ENCODE results near the gene FBP1.
"Not testable (repeated sequence)": the region's sequence is repeated elsewhere in the genome, so short reads cannot be mapped to it uniquely, and the experiment has no call there.

Gene FBP1

DNA sequence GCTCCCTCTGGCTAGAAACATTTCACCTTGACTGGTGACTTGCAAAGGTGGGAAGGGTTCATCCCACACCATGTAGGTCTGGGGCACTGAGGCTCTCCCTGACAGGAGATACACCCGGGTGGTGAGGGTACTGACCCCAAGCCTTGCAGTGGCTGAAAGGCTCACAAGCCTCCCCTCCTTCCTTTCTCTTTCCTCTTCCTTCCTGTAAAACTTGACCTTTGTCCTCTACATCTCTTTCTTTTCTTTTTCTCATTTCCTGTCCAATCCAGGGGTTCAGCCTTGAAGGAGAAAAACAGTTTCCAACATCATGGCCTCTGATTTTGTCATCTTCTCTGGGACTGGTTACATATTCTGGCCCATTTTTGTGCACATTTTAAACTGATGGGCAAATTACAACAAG lies 62.3 kb downstream of the FBP1 start:
- DNase-seq (ENCODE audit: low spot score), result no peak

DNA sequence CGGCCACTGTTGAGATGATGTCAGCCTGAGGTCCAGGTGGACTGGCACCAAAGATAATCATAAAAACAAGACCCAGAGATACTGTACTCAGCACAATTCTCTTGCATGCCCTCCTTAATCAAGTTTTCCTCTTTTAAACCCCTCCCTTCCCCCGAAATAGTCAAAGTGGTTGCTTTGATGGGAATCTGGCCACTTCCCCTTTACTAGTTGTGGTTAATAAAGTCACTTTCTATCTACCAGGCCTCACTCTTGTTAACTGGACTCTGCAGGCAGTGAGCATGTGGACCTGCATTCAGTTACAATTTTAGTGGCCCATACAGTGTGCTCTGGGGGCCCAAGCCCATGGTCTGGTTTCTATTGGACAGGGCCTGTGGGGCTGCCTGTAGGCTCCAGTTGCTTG lies 63.2 kb downstream of the FBP1 start:
- DNase-seq (ENCODE audit: low spot score), result no peak

DNA sequence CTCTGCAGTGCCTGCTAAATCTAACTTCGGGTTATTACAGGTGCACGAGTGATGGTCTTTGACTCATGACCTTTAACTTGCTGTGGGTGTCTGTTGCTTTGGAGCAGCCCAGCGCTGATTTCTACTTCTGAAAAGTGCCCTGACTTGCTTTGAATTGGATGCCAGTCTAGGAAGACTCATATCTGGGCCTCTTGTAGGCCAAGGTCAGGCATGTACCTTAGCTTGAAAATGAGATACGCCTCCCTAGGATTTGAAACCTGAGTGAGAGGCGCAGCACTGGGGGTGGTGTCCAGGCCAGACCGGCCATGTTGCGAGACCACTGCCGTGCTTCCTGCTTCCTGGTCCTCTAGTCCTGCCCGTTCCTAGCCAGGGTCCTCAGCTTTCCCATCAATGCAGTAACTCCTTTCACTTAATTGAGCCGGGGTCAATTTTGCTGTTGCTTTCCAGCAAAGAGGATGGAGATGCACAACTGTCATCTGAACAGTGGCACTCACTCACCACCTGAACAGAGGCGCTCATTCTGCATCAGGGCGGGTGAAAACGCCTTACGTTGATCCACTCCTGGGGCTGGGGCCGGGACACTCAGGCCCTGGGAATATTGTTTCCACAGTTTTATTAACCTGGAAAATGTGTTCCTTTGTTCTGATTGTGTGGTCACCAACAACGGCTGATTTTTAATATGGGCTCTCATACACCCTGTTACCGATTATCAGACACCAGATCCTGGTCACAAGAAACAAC lies 70.2 kb downstream of the FBP1 start:
- DNase-seq (ENCODE audit: low spot score), result no peak

DNA sequence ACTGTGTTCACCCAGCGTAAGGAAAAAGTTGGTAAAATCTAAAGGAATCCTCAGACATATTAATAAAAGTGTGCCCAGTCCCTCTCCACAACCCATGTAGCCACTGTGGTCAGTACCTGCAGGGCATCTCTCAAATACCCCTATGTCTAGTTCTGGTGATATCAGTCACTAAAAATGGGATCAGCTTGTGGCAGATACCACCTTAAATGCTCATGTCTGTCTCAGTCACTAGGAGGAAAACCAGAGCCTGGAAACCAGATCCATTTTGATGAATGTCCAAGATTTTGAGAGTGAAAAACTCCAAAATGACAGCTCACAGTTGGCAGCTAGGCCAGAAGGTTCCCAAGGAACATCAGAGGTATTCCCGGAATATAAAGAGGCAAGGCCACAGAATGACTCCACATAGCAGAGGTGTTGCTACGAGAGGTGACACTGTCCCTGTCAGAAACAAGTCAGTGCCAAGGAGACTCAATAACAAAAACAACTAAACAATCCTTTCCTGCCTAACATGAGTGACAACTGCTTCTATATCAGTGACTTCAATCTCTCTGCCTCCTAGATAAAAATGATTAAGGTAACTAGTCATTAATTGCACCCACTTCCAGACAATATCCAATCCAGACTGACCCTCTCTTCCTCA lies 70.9 kb downstream of the FBP1 start:
- DNase-seq (ENCODE audit: low spot score), result no peak

DNA sequence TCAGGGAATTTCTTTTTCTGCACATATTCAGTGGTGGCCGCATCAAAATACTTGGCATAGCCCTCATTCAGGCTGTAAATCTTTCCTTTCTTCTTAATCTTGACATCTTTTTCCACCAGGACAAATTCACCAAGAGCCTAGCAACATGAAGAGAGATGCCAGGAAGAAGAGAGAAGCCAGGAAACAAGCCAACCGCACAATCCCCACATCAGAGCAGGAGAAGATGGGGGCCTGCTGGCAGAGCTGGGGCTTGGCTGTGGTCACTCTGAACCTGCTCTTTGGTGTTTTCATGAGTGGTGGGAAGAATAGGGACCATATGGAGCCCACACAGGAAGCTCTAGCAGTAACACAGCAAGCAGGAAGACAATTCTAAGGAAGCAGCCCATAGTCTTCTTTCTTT lies 72.0 kb downstream of the FBP1 start:
- DNase-seq (ENCODE audit: low spot score), result no peak

DNA sequence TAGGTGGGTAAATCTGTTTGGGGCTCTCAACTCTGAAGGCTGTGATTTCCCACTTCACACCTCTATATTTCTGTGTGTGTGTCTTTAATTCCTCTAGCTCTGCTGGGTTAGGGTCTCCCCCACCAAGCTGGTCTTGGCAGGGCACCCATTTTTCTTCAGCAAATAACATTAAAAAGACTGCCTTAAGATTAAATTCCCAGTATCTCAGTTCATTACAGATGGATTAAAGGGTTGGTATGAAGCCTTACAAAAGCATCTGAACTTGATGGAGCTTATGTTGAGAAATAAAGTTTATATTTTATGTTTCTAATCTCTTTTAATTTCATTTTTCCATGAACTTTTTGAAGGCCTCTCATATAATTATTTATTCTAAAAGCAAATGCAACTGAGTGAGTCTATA lies 72.8 kb downstream of the FBP1 start:
- DNase-seq (ENCODE audit: low spot score), result no peak

DNA sequence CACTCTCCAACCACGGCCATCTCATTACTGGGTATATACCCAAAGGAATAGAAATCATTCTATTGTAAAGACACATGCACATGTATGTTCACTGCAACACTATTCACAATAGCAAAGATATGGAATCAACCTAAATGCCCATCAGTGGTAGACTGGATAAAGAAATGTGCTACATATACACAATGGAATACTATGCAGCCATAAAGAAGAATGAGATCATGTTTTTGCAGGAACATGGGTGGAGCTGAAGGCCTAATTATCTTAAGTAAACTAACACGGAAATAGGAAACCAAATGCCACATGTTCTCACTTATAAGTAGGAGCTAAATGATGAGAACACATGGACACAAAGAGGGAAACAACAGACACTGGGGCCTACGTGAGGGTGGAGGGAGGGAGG lies 75.0 kb downstream of the FBP1 start:
- DNase-seq (ENCODE audit: low spot score), result not testable (repeated sequence)

DNA sequence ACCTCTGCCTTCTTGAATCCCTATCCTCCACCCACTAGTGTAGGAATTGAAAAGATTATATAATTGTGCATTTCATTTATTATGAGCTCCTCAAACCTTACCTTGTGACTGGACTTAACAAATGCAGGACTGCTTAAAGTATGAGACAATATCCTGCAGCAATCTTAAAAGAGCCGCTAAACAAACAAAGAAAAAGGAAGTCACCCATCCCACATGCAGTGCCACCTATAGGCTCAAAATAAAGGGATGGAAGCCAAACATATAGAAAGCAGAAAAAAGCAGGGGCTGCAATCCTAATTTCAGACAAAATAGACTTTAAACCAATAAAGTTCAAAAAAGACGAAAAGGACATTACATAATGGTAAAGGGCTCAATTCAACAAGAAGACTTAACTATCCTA lies 75.8 kb downstream of the FBP1 start:
- no peak for DNase-seq (ENCODE audit: low spot score)

DNA sequence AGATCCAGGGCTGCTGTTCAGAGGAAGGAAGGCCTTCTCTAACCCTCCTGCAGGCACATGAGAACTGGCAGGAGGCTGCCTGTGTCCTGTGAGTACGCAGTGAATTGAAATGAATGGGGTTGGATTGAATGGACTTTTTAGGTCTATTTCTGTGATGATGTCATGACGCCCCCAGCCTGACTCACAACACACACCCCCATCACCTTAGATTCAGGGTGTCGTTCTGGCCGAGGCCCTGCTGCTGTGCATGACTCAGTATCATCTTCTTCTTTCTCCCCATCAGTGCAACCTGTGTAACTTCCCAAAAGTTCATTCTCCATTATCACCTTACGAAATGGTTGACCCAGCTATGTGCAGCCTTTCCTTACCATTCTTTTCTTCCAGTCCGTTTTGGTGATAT lies 79.1 kb downstream of the FBP1 start:
- no peak for DNase-seq (ENCODE audit: low spot score)

DNA sequence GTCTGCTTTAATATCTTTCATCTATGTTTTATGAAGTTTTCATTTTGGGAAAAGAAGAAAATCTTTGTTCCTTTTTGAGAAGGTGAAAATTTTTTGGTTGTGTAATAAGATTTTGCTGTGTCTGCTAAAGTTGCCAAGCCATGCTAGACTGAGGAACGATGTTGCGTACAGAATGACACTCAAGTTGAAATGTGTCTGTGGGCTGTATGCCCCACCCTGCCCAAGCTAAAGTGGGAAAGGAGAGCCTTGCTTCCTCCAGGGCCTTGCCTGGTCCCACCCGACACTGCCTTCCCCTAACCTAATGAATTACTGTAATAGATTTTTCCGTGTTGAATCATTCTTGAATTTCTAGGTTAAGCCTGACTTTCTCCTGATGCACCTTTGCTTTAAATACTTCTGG lies 81.9 kb downstream of the FBP1 start:
- no peak for DNase-seq (ENCODE audit: low spot score)

DNA sequence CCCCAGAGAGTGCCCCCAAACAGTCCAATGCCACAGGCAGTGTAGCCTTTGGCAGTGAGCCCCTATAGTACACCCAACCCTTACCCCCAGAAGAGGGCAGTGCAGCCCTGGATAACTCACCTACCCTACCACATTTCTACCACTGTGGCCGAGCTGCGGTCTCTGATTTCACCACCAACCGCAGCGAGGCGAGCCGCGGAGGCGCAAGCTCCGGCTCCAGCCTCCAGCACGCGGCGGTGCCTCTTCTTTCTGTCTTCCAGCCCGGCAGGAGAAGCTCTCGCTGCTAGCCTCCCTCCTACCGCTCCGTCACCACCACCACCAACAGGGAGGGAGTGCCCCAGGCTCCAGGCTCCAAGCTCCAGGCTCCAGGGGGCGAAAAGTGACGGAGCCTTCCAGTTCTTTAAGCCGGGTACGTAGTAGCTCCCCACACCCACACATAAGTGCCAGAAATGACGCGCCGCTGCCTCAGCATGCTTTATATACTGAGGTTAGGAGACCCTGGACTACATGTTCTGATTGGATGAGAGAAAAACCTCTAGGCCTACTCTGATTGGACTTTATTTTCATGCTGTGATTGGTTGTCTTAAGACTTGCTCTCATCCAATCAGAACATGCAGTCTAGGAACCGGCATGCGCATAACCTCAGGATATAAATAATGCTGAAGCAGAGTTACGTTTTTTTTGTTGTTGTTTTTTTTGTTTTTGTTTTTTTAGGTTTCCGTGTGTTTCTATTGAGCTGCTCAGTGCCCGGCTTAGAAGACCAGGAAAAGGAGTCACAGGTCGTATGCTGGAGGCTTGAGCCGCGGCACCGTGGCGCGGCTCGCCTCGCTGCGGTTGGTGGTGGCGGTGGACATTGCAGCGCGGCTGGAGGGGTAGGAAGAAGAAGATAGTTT lies 84.6 kb downstream of the FBP1 start, which contains the start of gene PCAT7:
Gene PCAT7, plus strand, starts transcription at position 645 of the 893 bp plus-strand sequence.
- no peak for DNase-seq (ENCODE audit: low spot score)

DNA sequence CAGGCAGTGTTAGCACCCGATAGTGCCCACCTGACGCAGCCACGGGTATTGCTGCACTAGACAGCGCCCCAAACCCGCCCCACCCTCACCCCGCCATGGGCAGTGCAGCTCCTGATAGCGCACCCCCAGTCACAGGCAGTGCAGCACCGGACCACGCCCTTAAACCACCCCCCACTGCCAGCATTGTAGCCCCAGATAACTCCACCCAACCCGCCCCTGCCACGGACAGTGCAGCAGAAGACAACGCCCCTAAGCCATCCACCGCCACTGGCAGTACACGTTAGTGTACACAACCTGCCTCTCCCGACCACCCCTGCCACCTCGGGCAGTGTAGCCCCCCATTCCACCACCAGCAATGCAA lies 85.3 kb downstream of the FBP1 start:
- DNase-seq (ENCODE audit: low spot score), result no peak
